ENCODE results near the gene LCN6. TPM values are rescaled to one million over a fixed set of nuclear protein-coding genes. Genes with fewer than 3 reads are reported as not detected.

LCN6 gene
- total RNA-seq, 4 donors from 2014 or later: 4.0 to 8.3 (median 5.9) TPM

DNA sequence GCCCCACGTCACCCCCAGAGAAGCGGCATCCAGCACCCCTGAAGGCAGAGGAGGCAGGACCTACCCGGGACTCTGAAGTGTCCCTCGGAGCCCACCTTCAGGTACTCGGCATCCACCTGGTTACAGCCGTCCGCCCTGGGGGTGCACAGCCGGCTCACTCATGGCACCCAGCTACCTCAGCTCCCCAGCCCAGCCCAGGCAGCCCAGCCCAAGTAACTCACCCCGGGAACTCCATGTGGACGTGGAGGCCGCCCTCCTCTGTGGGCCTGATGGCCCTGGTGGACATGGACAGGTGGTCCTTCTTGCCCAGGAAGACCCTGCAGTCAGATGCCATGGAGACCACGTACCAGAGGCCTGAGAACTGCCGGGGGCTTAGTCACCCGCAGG lies 15.3 kb upstream of the LCN6 start:
- no peak overlapping the region for H3K4me3 ChIP-seq
- H3K9me3 ChIP-seq: no peaks in the 10 kb centered on the region
- TF ChIP-seq POLR2AphosphoS5 (IDR thresholded peaks at IDR 0.05): no peak
- TF ChIP-seq, protein P1, sequence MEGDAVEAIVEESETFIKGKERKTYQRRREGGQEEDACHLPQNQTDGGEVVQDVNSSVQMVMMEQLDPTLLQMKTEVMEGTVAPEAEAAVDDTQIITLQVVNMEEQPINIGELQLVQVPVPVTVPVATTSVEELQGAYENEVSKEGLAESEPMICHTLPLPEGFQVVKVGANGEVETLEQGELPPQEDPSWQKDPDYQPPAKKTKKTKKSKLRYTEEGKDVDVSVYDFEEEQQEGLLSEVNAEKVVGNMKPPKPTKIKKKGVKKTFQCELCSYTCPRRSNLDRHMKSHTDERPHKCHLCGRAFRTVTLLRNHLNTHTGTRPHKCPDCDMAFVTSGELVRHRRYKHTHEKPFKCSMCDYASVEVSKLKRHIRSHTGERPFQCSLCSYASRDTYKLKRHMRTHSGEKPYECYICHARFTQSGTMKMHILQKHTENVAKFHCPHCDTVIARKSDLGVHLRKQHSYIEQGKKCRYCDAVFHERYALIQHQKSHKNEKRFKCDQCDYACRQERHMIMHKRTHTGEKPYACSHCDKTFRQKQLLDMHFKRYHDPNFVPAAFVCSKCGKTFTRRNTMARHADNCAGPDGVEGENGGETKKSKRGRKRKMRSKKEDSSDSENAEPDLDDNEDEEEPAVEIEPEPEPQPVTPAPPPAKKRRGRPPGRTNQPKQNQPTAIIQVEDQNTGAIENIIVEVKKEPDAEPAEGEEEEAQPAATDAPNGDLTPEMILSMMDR (IDR thresholded peaks at IDR 0.05): no peak
- no peak for TF ChIP-seq EP300 (IDR thresholded peaks at IDR 0.05)
- 62% methylated on average over 3 of the region's 14 CpGs for WGBS
- H3K27me3 ChIP-seq: peaks cover 73% of the 10 kb centered on the region
- peaks cover 8% of the 10 kb centered on the region for H3K4me1 ChIP-seq
- H3K27ac ChIP-seq: no peak overlapping the region
- H3K36me3 ChIP-seq: no peaks in the 10 kb centered on the region
- no peak for DNase-seq (ENCODE audit: low spot score in 2 of 2)

DNA sequence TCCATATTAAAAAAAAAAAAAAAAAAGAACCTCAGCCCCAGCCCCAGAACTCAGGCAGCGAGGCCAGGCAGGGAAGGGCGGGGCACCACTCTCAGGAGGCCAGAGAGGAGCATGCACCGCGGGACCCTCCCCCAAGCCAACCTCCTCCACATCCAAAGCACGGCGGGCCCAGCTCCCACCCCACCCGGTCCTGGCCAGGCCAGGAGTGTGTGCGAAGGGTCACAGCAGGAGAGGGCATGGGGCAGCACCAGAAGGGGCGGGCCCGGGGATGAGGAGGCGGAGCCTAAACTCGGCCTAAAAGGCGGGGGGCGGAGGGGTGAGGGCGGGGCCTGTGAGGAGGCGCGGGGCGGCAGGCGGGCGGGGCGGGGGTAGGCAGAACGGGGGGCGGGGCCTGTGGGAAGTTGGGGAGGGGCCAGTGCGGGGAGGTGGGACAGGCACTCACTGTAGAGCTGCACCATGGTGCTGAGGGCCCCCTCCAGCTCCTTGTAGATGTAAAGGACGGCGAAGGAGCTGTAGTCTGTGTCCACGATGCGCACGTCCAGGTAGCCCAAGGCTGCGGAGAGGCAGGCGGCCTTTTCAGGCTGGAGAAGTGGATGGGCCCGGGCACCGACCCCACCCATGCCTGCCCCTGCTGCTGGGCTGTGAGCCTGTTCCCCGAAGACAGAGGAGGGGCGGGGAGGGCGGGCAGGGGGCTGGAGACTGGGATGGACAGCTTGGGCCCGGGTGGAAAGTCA lies 14.8 kb upstream of the LCN6 start:
- 14% methylated on average over 22 of the region's 37 CpGs for WGBS
- TF ChIP-seq, protein P1 (IDR thresholded peaks at IDR 0.05): no peak
- no peak for TF ChIP-seq EP300 (IDR thresholded peaks at IDR 0.05)
- no peak for TF ChIP-seq POLR2AphosphoS5 (IDR thresholded peaks at IDR 0.05)
- TF ChIP-seq POLR2A (IDR thresholded peaks at IDR 0.05): no peak
- DNase-seq (ENCODE audit: low spot score in 2 of 2): peak in 1 of 2 donors; percentile 66
- no peak overlapping the region for H3K4me3 ChIP-seq
- H3K4me1 ChIP-seq: peaks cover 8% of the 10 kb centered on the region
- H3K9me3 ChIP-seq: no peaks in the 10 kb centered on the region
- peaks cover 71% of the 10 kb centered on the region for H3K27me3 ChIP-seq
- H3K36me3 ChIP-seq: no peaks in the 10 kb centered on the region
- no peak overlapping the region for H3K27ac ChIP-seq

DNA sequence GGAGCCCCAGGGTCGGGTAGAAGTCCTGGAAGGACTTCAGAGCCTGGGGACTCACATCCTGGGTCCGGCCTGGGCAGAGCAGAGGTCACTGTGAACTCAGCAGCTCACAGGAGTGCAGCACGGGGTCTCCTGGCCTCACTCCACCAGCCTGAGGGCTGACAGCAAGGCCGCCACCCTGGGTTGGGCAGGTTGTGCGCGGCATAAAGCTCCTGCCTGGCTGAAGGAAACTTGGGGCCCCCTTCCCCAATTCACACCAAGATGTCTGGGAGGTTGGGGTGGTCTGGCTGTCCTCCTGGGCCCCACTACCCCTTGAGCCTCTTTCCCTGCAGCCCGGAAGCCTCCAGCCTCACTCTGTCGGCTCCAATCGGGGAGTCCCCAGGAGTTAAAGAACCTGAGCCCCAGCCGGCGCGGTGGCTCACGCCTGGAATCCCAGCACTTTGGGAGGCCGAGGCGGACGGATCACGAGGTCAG lies 13.9 kb upstream of the LCN6 start:
- no peak for DNase-seq (ENCODE audit: low spot score in 2 of 2)
- H3K27me3 ChIP-seq: peaks cover 67% of the 10 kb centered on the region
- no peaks in the 10 kb centered on the region for H3K36me3 ChIP-seq
- no peak overlapping the region for H3K27ac ChIP-seq
- TF ChIP-seq, protein P1 (IDR thresholded peaks at IDR 0.05): no peak
- TF ChIP-seq EP300 (IDR thresholded peaks at IDR 0.05) (no peak), POLR2A (IDR thresholded peaks at IDR 0.05) (no peak), POLR2AphosphoS5 (IDR thresholded peaks at IDR 0.05) (no peak)
- H3K4me3 ChIP-seq: no peak overlapping the region
- 79% methylated on average over 15 of the region's 17 CpGs for WGBS
- H3K4me1 ChIP-seq: peaks cover 8% of the 10 kb centered on the region
- H3K9me3 ChIP-seq: no peaks in the 10 kb centered on the region

DNA sequence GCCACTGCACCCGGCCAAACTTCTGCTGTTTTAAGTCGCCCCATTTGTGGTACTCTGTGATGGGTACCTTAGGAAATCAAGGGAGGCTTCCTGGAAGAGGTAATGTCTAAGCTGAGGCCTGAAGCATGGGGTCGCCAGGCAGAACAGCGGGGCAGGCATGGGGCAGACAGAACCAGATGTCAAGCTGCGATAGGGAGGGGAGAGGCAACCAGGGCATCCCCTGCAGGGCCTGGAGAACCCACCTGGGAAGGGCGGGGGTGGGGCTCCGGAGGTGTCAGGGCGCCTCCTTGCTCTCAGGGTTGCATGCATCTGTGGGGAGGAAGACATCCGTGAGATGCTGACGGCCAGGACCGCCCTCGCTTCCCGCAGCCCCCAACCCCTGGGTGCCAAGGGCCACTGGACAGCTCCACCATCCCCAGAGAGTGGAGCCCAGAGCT lies 13.2 kb upstream of the LCN6 start:
- 74% methylated on average over 8 of the region's 13 CpGs for WGBS

More for the DNA sequence above, 13.2 kb upstream of the LCN6 start:
- Histone ChIP-seq H3K9me3 (no peaks in the 10 kb centered on the region), H3K4me1 (peaks cover 8% of the 10 kb centered on the region), H3K27me3 (peaks cover 62% of the 10 kb centered on the region), H3K27ac (no peak overlapping the region), H3K4me3 (no peak overlapping the region), H3K36me3 (no peaks in the 10 kb centered on the region)
- TF ChIP-seq, protein P1 (IDR thresholded peaks at IDR 0.05): no peak
- TF ChIP-seq POLR2AphosphoS5 (IDR thresholded peaks at IDR 0.05): no peak
- TF ChIP-seq POLR2A (IDR thresholded peaks at IDR 0.05): no peak
- no peak for TF ChIP-seq EP300 (IDR thresholded peaks at IDR 0.05)
- no peak for DNase-seq (ENCODE audit: low spot score in 2 of 2)

Data from suprapubic skin (tissue), 4 donors.